H9 (cell line): Measurements from ENCODE around the gene MMP10. TPM values are rescaled to one million over a fixed set of nuclear protein-coding genes. Genes with fewer than 3 reads are reported as not detected.

Experiments used
- DNase-seq: peaks from one replicate; pipeline ENCODE4 v3.0.0-alpha.2; 2017
- H2AFZ ChIP-seq: one replicate; pipeline ENCODE4 v1.6.1; 2013; ENCODE audit warnings: mild to moderate bottlenecking, low read length, control low read depth, moderate library complexity
- H2AK5ac ChIP-seq: 2 replicates; pipeline ENCODE4 v1.6.1; 2013; ENCODE audit warnings: low read length, control low read depth, mixed read lengths; ENCODE audit not compliant: insufficient read length
- H2BK120ac ChIP-seq: one replicate; pipeline ENCODE4 v1.6.1; 2013; ENCODE audit warnings: low read depth, mild to moderate bottlenecking, low read length, control low read depth, inconsistent platforms; ENCODE audit not compliant: poor library complexity, severe bottlenecking
- H2BK12ac ChIP-seq: 2 replicates; pipeline ENCODE4 v1.6.1; 2013; ENCODE audit warnings: low read length, control low read depth, mixed read lengths, low read depth; ENCODE audit not compliant: insufficient read length
- H2BK15ac ChIP-seq: 2 replicates; pipeline ENCODE4 v1.6.1; 2013; ENCODE audit warnings: low read depth, low read length, control low read depth
- H2BK20ac ChIP-seq: one replicate; pipeline ENCODE4 v1.6.1; 2013; ENCODE audit warnings: low read depth, mild to moderate bottlenecking, low read length, control low read depth, inconsistent platforms; ENCODE audit not compliant: poor library complexity, severe bottlenecking
- H2BK5ac ChIP-seq: 2 replicates; pipeline ENCODE4 v1.6.1; 2013; ENCODE audit warnings: low read length, control low read depth, mixed read lengths; ENCODE audit not compliant: insufficient read length
- H3K14ac ChIP-seq: 2 replicates; pipeline ENCODE4 v1.6.1; 2013; ENCODE audit warnings: low read length, control low read depth; ENCODE audit not compliant: insufficient read depth
- H3K18ac ChIP-seq: 2 replicates; pipeline ENCODE4 v1.6.1; 2013; ENCODE audit warnings: low read depth, mild to moderate bottlenecking, mixed read lengths, low read length, control low read depth; ENCODE audit not compliant: insufficient read length
- H3K23ac ChIP-seq: 2 replicates; pipeline ENCODE4 v1.6.1; 2013; ENCODE audit warnings: low read length, control low read depth, mixed read lengths, low read depth; ENCODE audit not compliant: insufficient read length
- H3K23me2 ChIP-seq: 2 replicates; pipeline ENCODE4 v1.6.1; 2013; ENCODE audit warnings: low read depth, mild to moderate bottlenecking, mixed read lengths, low read length, control low read depth; ENCODE audit not compliant: insufficient read length, poor library complexity, severe bottlenecking
- H3K27ac ChIP-seq: 2 replicates; pipeline ENCODE4 v1.5.1; 2013; ENCODE audit warnings: low read length, control low read depth, mixed read lengths, low read depth; ENCODE audit not compliant: insufficient read length
- H3K27me3 ChIP-seq: 2 replicates; pipeline ENCODE4 v1.6.1; 2013; ENCODE audit warnings: low read length, control low read depth, inconsistent platforms; ENCODE audit not compliant: insufficient read depth
- H3K4ac ChIP-seq: 2 replicates; pipeline ENCODE4 v1.6.1; 2013; ENCODE audit warnings: low read depth, mild to moderate bottlenecking, control low read depth, inconsistent platforms, low read length, moderate library complexity
- H3K4me1 ChIP-seq: 2 replicates; pipeline ENCODE4 v1.6.1; 2013; ENCODE audit warnings: low read length, control low read depth, inconsistent platforms; ENCODE audit not compliant: insufficient read depth
- H3K4me2 ChIP-seq: 2 replicates; pipeline ENCODE4 v1.6.1; 2013; ENCODE audit warnings: low read length, control low read depth, mixed read lengths; ENCODE audit not compliant: insufficient read length, insufficient read depth
- H3K56ac ChIP-seq: 2 replicates; pipeline ENCODE4 v1.6.1; 2013; ENCODE audit warnings: low read depth, mild to moderate bottlenecking, mixed read lengths, low read length, control low read depth; ENCODE audit not compliant: insufficient read length
- H3K79me1 ChIP-seq: 2 replicates; pipeline ENCODE4 v1.6.1; 2013; ENCODE audit warnings: low read depth, mild to moderate bottlenecking, moderate library complexity, low read length, control low read depth, inconsistent platforms; ENCODE audit not compliant: insufficient read depth, poor library complexity, severe bottlenecking
- H3K79me2 ChIP-seq: 2 replicates; pipeline ENCODE4 v1.6.1; 2013; ENCODE audit warnings: low read length, control low read depth, inconsistent platforms; ENCODE audit not compliant: insufficient read depth
- H3K9ac ChIP-seq: 2 replicates; pipeline ENCODE4 v1.6.1; 2013; ENCODE audit warnings: low read length, control low read depth, mixed read lengths; ENCODE audit not compliant: insufficient read length; ENCODE audit errors: extremely low read depth
- H3K9me3 ChIP-seq: one replicate; pipeline ENCODE4 v1.6.1; 2013; ENCODE audit warnings: low read depth, low read length, inconsistent platforms; ENCODE audit not compliant: control insufficient read depth
- H3T11ph ChIP-seq: one replicate; pipeline ENCODE4 v1.6.1; 2013; ENCODE audit warnings: mild to moderate bottlenecking, low read length, control low read depth, inconsistent platforms
- H4K20me1 ChIP-seq: one replicate; pipeline ENCODE4 v1.6.1; 2013; ENCODE audit not compliant: control insufficient read depth, insufficient read length, insufficient read depth
- H4K5ac ChIP-seq: 2 replicates; pipeline ENCODE4 v1.6.1; 2013; ENCODE audit warnings: low read depth, mild to moderate bottlenecking, mixed read lengths, low read length, control low read depth; ENCODE audit not compliant: insufficient read length
- H4K8ac ChIP-seq: replicated peaks from 2 replicates; pipeline ENCODE4 v1.6.1; 2013; ENCODE audit warnings: low read length, control low read depth, mixed read lengths, low read depth; ENCODE audit not compliant: insufficient read length
- H4K91ac ChIP-seq: 2 replicates; pipeline ENCODE4 v1.6.1; 2013; ENCODE audit warnings: low read depth, mild to moderate bottlenecking, moderate library complexity, mixed read lengths, low read length, control low read depth; ENCODE audit not compliant: insufficient read length
- H3K27ac Mint-ChIP-seq, 3 experiments: 2 replicates in 2 of 3; 3 replicates in 1 of 3; pipeline ENCODE4 v1.8.0; 2020 to 2021; ENCODE audit warnings: mixed read lengths in 3 of 3, mild to moderate bottlenecking in 1 of 3, moderate library complexity in 1 of 3
- H3K27me3 Mint-ChIP-seq: 2 replicates; pipeline ENCODE4 v1.8.0; 2021; ENCODE audit warnings: low read depth, mild to moderate bottlenecking, moderate library complexity, mixed read lengths
- H3K36me3 Mint-ChIP-seq, 3 experiments: 2 replicates in 2 of 3; 3 replicates in 1 of 3; pipeline ENCODE4 v1.8.0; 2020 to 2021; ENCODE audit warnings: low read depth in 3 of 3, mixed read lengths in 3 of 3; ENCODE audit not compliant: insufficient read depth in 1 of 3
- H3K4me1 Mint-ChIP-seq, 2 experiments: 2 replicates each; pipeline ENCODE4 v1.8.0; 2020; ENCODE audit warnings: mixed read lengths in 2 of 2
- H3K4me3 Mint-ChIP-seq, 2 experiments: 2 replicates in 1 of 2; 3 replicates in 1 of 2; pipeline ENCODE4 v1.8.0; 2020 to 2021; ENCODE audit warnings: mild to moderate bottlenecking in 2 of 2, mixed read lengths in 2 of 2, moderate library complexity in 1 of 2
- H3K9me3 Mint-ChIP-seq, 2 experiments: 2 replicates in 1 of 2; 3 replicates in 1 of 2; pipeline ENCODE4 v1.8.0; 2020; ENCODE audit warnings: mild to moderate bottlenecking in 2 of 2, mixed read lengths in 2 of 2, moderate library complexity in 1 of 2
- CTCF ChIP-seq: fragments of 200-600 bp; sonication (generic); conservative IDR thresholded peaks from 3 replicates; pipeline ENCODE4 v1.8.0; 2021; ENCODE audit warnings: antibody characterized with exemption, mild to moderate bottlenecking
- WGBS: extraction: QIAGEN DNeasy Blood & Tissue Kit; methylation state at CpG from one replicate; pipeline ENCODE4 v1.1.7; 2013; ENCODE audit warnings: missing lambda C conversion rate, low lambda C conversion rate, mixed read lengths; ENCODE audit not compliant: insufficient read length; ENCODE audit errors: extremely low coverage; 5-methylcytosine and 5-hydroxymethylcytosine counted together
- total RNA-seq: library from RNA; stranded (reverse); gene quantifications from 2 replicates; pipeline ENCODE4 v1.2.1, GENCODE V29; 2021

MMP10 gene
- total RNA-seq, 1 experiment from 2014 or later: not detected

GRCh38 chr11:102771351-102771750 lies 9.1 kb downstream of the MMP10 start:
- Histone ChIP-seq H4K91ac (no peak overlapping the region), H3K14ac (no peak overlapping the region), H3K4me2 (no peak overlapping the region), H3K56ac (no peak overlapping the region), H3K9me3 (no peaks in the 10 kb centered on the region), H3T11ph (no peak overlapping the region), H2AK5ac (no peak overlapping the region), H3K23ac (no peak overlapping the region), H3K27me3 (no peaks in the 10 kb centered on the region), H3K27ac (no peak overlapping the region), H4K5ac (no peak overlapping the region), H3K18ac (no peak overlapping the region), H3K23me2 (no peaks in the 10 kb centered on the region), H2BK5ac (no peak overlapping the region), H2BK120ac (no peak overlapping the region), H2AFZ (no peak overlapping the region), H4K20me1 (no peaks in the 10 kb centered on the region), H3K4ac (no peak overlapping the region), H3K4me1 (no peaks in the 10 kb centered on the region), H2BK12ac (no peak overlapping the region), H2BK15ac (no peak overlapping the region), H2BK20ac (no peak overlapping the region), H4K8ac (no peak overlapping the region), H3K9ac (no peak overlapping the region), H3K79me2 (no peaks in the 10 kb centered on the region), H3K79me1 (no peaks in the 10 kb centered on the region)
- DNase-seq: no peak
- Mint-ChIP-seq H3K9me3 (no peaks in the 10 kb centered on the region; a peak in 1 of 5 replicates), H3K36me3 (no peaks in the 10 kb centered on the region), H3K27ac (no peak overlapping the region), H3K4me3 (no peak overlapping the region), H3K4me1 (peaks cover 5 to 9% of the 10 kb centered on the region in 2 experiments; a peak in 2 of 4 replicates), H3K27me3 (no peaks in the 10 kb centered on the region)
- TF ChIP-seq CTCF: no peak
- no CpG with 5 or more reads among the region's 1 CpG for WGBS
